GM18502 (cell line): ENCODE data around the gene RAB26.
"Not testable (repeated sequence)": the region's sequence is repeated elsewhere in the genome, so short reads cannot be mapped to it uniquely, and the experiment has no call there.

ENCODE experiments used
- ATAC-seq: cut with Tn5 transposase; IDR thresholded peaks from one replicate; pipeline ENCODE4 v1.9.1; 2021; ENCODE audit warnings: mild to moderate bottlenecking; ENCODE audit not compliant: unreplicated experiment, poor library complexity

The RAB26 gene

GRCh38 chr16:2135770-2136490 is 12.5 kb upstream of the RAB26 start, which contains the start of gene PKD1:
Gene PKD1, minus strand, starts transcription at chr16:2135898. Its CDS starts 209 bp downstream, at chr16:2135689.
- not testable (repeated sequence) for ATAC-seq

GRCh38 chr16:2142942-2143877 is 5.2 kb upstream of the RAB26 start:
- no peak for ATAC-seq

- no peak for ATAC-seq
These were observed 4.4 kb upstream of the RAB26 start for GRCh38 chr16:2143878-2144485.

GRCh38 chr16:2145843-2146242 is 2.6 kb upstream of the RAB26 start:
- no peak for ATAC-seq

GRCh38 chr16:2147378-2147777 is 1.0 kb upstream of the RAB26 start:
- ATAC-seq: no peak

- no peak for ATAC-seq
These were observed 547 bp downstream of the RAB26 start for GRCh38 chr16:2148714-2149629.

GRCh38 chr16:2149630-2150417 is 1.4 kb downstream of the RAB26 start:
- no peak for ATAC-seq

GRCh38 chr16:2150418-2151187 is 2.2 kb downstream of the RAB26 start:
- ATAC-seq: no peak

- no peak for ATAC-seq
These were observed 3.0 kb downstream of the RAB26 start for GRCh38 chr16:2151188-2152091.

- ATAC-seq: no peak
These were observed 4.5 kb downstream of the RAB26 start for GRCh38 chr16:2152695-2153506.

GRCh38 chr16:2154533-2155090 is 6.2 kb downstream of the RAB26 start:
- ATAC-seq: no peak

- peak; percentile 83 for ATAC-seq
These were observed 6.9 kb downstream of the RAB26 start, which contains the start of gene TRAF7 for GRCh38 chr16:2155091-2155950. Gene TRAF7, plus strand, starts transcription at chr16:2155782. Its CDS starts 8,139 bp downstream, at chr16:2163921.

- ATAC-seq: no peak
These were observed 7.8 kb downstream of the RAB26 start for GRCh38 chr16:2155977-2156848.

- no peak for ATAC-seq
These were observed 8.4 kb downstream of the RAB26 start for GRCh38 chr16:2156849-2157224.
